NCI-H2196 (cell line): ENCODE results near the gene PEAK1.

Experiments
- DNase-seq: peaks from one replicate; lab custom pipeline; 2025; ENCODE audit not compliant: unreplicated experiment; lab: John Stamatoyannopoulos, UW

Gene PEAK1

DNA sequence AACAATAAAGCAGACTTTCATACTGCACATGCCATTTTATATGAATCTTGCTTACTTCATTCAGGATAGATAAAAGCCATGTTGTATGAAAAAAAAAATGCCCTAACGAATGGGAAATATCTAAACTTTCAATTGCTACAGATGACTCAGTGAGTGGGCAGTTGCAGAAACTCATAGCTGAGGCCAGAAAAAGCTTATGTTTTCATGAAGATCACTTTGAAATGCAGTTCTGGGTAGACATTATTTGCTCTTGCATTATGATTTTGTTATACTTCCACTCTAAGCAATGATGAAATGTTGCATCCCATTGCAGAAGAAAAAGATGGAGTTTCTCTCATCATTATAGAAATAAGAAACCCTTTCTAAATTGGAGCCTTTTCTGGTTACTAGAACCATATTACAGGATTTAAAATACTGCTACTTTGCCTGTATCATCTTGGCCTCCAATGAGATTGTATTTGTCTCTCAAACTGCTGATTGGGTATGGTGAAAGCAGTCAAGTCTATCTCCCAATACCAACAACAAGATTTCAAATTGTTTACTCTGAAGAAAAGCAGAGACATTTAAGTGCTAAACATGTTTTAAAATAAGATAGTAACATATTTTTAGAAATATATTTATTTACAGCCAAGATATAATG is 17.0 kb downstream of the PEAK1 start:
- DNase-seq: no peak

DNA sequence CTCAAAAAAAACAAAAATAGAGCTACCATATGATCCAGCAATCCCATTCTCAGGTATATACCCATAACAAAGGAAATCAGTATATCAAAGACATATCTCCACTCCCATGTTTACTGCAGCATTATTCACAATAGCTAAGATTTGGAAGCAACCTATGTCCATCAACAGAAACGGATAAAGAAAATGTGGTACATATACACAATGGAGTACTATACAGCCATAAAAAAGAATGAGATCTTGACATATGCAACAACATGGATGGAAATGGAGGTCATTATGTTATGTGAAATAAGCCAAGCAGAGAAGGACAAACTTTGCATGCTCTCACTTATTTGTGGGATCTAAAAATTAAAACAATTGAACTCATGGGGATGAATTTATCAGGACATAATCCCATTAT is 19.6 kb downstream of the PEAK1 start:
- DNase-seq: no peak

DNA sequence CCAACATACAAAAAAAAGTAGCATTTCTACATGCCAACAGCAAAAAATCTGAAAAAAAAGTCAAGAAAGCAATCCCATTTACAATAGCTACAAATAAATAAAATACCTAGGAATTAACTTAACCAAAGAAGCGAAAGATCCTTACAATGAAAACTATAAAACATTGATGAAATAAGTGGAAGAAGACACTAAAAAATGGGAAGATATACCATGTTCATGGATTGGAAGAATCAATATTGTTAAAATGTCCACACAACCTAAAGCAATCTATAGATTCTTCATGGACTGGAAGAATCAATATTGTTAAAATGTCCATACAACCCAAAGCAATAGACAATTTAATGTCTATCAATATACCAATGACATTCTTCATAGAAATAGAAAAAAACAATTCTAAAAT is 21.0 kb downstream of the PEAK1 start:
- DNase-seq: no peak

DNA sequence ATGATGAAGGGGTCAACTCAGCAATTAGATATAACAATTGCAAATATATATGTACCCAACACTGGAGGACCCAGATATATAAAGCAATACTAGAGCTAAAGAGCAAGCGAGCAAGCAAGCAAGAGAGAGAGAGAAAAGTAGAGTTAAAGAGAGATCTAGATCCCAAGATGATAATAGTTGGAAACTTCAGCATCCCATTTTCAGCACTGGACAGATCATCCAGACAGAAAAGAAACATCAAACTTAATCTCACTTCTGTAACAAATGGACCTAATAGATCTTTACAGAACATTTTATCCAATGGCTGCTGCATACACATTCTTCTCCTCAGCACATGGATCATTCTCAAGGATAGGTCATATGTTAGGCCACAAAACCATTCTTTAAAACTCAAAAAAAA is 23.2 kb downstream of the PEAK1 start:
- DNase-seq: no peak

DNA sequence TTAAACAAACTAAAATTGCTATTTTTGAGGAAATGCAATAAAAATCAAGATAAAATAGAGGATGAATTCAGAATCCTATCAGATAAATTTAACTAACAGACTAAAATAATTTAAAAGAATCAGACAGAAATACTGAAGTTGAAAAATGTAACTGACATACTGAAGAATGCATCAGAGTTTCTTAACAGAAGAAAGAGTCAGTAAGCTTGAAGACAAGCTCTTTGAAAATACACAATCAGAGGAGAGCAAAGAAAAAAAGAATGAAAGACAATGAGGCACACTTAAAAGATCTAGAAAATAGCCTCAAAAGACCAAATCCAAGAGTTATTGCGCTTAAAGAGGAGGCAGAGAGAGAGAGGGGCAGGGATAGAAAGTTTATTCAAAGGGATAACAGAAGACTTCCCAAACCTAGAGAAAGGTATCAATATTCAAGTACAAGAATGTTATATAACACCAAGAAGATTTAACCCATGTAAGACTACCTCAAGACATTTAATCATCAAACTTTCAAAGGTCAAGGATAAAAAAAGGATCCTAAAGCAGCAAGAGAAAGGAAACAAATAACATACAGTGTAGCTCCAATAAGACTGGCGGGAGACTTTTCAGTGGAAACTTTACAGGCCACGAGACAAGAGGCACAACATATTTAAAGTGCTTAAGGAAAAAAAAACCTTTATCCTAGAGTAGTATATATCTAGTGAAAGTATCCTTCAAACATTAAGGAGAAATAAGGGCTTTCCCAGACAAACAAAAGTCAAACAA is 24.7 kb downstream of the PEAK1 start:
- DNase-seq: no peak

DNA sequence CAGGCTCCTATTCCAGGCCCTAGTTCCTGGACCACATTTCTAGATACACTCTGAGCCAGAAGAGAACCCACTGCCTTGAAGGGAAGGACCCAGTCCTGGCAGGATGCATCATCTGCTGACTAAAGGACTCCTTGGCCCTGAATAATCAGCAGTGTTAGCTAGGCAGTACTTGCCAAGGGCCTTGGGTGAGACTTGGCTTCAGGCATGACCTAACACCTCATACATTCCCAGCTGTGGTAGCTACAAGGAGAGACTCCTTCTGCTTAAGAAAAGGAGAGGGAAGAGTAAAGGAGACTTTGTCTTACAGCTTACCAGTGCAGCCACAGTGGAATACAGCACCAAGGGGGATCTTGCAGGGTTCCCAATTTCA is 26.4 kb downstream of the PEAK1 start:
- no peak for DNase-seq

DNA sequence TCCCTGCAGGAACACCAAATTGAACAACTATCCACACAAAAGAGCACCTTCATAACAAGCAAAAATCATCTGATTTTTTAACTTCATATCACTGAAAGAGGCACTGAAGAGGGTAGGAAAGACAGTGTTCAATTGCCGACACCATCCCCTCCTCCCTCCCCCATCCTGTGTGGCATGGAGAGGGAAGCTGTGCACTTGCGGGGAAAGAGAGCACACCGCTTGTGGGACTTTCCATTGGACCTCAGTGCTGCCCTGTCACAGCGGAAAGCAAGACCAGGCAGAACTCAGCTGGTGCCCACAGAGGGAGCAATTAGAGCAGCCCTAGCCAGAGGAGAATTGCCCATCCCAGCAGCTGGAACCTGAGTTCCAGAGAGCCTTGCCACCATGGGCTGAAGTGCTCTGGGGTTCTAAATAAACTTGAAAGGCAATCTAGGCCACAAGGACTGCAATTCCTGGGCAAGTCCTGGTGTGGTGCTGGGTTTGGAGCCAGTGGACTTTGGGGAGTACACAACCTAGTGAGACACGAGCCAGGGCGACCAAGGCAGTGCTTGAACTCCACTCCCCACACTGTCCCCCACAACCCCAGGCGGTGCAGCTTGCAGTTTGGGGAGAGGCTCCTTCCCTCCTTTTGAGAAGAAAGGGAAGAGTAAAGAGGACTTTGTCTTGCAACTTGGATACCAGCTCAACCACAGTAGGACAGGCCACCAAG is 27.0 kb downstream of the PEAK1 start:
- DNase-seq: no peak

DNA sequence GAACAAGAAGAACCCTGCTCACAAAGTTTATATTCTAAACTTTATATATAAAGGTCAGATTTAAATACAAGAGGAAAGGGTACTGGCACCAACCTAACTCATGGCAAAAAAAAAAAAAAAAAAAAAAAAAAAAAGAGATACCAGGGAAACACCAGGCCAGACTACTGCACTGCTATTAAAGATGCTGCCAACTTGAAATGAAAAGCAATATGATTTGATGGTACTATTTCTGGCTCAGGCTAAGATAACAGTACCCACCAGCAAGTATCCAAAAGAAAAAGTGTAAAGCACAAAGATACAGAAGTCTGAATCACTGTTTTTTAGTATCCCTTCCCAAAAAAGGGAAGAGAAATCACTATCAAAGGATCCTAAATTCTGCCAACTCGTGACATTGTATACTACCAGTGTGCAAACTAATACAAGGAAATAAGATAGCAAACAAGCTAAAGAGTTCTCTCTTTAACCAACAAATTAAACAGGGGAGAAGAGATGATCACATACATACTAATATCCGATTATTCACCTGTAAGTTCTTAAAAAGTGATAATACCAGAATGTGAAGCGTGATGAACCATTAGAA is 28.4 kb downstream of the PEAK1 start:
- no peak for DNase-seq

DNA sequence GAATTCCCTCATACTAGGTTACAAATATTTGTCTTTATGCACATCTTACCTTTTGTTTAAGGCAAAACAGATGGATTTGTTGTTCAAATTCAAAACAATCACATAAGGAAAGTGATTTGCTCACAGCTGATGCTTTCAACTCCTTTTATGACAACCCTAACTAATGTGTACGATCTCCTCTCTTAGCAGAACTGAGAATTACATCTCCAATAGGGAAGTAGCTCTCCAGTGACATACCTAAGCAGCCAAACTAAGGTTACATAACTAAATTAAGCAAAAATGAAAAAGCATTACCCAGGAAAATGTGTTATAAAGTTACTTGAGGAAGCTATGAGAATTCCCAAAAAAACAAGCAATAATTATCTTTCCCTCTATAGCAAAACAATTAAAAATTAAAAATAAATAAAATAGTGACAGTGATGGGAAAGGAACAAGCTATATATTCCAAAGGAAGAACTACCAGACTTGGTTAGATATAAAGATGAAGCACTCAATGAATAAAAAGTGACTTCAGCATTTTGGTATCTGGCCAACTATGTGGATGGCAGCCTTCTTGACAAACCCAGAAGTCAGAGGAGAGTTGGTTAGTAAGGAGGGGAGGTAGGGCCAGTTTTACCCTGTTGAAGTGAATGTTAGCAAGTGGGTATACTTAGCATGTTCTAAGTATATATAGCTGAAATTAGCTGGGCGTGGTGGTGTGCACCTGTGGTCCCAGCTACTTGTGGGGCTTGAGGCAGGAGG is 32.4 kb downstream of the PEAK1 start:
- no peak for DNase-seq

DNA sequence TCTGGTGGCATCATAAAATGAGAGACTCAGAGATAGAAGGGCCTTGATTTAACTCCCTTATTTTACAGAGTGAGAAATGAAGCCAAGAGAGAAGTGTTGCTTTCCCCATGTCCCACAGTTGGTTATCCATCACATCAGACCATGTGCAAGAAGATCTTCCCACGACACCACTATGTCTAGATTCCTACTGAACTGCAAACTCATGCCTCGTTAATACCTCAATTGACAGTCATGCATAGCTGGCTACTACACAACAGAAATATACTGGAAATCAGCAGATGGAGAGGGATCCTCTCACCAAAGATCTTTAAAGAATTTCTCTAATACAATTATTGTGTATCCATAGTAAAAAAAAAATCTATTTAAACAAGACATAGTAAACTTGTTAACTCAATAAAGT is 33.3 kb downstream of the PEAK1 start:
- DNase-seq: no peak

DNA sequence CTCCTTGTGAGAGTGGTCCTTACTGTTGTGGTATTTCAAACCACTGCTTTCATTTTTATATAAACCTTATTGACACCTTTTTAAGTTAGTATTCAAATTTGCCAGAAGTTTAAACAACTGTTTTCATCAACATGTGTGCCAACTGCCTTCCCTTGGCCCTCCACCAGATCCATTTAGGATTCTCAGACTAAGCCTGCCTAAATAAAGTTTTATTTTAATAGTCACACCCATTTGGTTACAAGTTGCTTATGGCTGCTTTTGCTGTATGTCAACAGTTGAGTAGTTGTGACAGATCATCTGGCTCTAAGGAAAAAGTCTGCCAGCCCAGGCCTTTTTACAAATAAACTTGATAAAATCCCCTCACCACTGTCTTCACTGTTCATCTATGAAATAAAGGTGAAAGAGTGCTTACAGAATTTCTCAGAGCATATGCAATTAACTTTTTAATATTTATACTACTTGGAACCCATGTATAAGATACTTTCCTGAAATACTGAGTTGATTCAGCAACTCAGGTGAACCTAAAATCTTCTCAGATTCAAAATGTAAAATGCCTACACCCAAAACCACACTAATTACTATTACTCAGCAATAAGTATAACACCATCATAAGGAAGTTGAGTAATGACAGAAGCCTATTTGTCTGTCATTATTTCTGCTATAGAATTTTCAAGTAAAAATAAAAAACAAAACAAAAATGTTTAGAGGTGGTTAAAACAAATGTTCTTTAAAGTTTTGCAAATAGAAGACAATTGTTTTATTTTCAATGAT is 35.1 kb downstream of the PEAK1 start:
- no peak for DNase-seq

DNA sequence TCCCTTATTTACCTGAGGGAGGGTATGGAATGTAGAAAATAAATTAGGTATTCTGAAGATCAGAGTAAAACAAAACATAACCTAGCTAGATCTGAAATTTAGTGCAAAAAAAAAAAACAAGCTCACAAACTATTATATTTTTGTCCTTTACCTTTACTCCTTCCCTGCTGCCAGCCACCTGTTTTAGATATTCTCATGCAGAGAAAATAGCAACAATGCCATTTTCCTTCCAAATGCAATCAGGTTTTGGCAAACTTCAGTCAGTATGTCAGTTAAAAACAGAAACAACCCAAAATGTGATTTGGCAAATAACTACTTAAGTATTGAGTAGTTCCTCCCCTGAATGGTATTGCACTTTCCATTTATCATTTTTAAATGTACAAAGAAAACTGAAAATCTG is 35.8 kb downstream of the PEAK1 start:
- DNase-seq: no peak

DNA sequence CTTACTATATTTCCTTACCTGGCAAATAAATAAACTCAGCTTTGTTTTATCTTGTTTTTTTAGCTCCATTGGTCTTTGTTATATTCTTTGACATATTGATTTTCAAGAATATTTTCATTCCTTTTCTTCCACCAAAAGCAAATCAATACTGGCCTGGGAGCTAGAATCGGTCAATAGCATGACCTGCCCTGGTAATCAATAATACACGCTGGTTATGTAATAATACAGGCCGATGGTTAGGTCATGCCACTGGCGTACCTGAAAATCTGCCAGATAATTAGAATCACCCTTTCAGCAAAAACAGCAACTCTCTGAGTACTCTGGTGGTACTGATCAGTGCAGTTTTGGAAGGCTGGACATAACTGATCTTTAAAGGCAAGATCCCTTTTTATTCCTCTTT is 39.9 kb downstream of the PEAK1 start:
- DNase-seq: no peak

DNA sequence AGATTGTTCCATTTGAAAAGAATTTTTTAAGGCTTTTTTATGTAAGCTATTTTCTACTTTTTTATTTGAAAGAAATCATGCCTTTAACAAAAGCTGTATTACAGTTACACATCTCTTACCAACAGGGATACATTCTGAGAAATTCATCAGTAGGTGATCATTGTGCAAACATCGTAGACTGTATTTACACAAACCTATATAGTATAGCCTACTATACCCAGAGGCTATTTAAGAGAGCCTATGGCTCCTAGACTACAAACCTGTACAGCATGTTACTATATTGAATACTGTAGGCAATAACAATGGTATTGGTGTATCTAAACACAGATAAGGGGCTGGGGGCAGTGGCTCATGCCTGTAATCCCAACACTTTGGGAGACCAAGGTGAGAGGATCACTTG is 43.1 kb downstream of the PEAK1 start:
- no peak for DNase-seq

DNA sequence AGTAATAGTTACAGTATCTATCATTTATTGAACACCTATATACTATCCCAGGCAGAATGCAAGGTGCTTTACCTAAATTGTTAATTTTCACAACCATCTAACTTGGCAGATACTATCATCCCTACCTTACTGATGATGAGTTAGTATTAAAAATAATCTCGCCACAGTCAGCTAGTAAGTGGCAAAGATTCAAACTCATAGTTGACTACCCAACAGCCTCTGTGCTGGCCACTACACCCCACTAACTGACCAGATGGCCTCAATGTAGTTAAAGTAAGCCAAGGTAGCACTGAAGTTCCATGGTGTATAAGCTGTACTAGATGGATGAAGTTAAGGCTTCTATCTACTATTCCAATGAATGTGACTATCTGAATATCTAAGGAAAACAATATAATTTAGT is 44.8 kb downstream of the PEAK1 start:
- DNase-seq: no peak

DNA sequence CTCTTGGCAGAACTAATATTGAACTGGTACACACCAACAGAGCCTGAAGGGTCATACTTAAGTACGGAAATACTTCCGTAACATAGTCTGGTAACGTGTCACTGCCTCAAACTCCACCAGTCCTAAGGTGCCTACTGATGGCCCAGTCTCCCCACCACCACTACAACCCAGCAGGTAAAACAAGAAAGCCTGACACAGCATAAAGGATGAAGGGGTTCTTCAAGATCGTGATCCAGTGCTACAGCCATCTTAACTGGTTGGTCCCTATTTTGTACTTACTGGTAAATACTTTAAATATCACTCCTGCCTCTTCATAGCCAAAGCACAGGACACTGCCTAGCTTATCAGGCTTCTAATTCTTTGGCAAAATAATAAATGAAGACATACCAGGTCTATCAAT is 46.5 kb downstream of the PEAK1 start:
- DNase-seq: no peak

DNA sequence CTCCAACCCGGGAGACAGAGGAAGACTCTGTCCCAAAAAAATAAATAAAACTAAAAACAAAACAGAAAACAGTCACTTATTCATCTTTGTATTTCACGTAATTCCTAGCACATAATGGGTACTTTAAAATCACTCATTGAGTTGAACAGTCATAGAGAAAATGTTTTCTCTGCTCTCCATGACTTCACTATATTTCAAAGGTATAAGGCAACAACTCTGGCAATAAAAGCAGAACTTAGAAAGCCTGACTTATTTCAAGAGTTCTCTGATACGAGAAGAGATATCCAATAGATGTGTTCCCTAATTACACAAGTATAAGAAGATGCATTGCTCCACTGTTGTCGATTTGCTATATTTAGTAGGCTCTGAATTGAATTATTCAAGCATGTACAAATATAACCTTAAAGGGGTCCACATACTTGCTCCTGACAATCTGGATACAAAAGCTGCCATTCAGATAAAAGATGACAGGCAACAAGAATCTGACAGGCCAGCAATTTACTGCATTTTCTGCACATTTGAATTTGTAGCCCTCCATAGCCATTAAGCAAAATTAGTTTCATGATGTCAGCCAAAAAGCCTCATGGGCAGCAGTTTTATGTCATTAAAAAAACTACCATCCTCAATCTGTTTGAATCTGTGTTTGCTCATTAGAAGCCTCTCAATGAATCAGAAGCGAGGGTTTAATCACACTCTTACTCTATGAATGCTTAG is 47.9 kb downstream of the PEAK1 start:
- no peak for DNase-seq

DNA sequence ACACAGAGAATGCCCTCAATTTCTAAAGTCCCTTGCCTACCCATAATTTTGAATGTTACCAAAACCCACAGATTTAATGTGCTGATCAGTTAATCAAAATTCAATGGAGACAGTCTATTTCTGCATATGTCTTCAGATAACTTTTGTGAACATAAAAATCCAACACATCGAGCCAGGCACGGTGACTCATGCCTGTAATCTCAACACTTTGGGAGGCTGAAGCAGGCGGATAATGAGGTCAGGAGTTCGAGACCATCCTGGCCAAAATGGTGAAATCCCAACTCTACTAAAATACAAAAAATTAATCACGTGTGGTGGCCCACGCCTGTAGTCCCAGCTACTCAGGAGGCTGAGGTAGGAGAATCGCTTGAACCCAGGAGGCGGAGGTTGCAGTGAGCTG is 49.3 kb downstream of the PEAK1 start:
- no peak for DNase-seq

DNA sequence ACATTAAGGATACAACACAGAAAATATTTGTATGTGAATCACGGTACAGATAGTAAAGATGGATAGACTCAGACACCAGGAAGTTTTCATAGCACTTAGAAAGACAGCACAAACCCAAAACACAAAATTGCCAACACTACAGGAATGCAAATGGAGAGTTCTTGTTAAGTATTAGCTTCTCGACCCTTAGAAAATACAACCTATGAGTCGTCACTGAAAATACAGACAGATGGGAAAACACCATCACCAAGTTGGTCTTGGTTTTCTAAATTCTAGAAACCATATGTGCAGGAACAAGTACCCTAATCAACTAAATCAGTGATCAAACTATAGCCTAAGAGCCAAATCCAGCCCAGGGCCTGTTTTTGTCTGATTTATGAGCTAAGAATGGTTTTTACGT is 50.7 kb downstream of the PEAK1 start:
- no peak for DNase-seq

DNA sequence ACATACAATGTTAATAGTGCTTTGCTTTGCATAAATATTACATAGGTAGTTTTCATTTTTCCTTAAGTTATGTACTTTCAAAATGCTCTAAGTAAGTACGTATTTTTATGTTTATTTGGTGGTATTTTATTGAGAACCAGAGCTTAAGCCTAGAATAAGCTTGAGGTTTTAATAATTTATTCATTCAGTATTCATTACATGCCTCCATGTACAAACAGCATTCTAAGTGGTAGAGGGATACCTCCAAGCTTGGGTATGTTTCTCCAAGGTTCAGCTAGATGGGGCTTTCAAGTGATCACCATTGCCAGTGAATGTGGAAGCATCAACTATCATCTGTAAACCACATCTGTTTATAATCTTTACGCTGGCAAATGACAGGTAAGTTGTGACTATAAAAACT is 52.3 kb downstream of the PEAK1 start:
- no peak for DNase-seq
